Activated naive CD4-positive, alpha-beta T cell treated with anti-CD3 and anti-CD28 coated beads, Interleukin-2, amount 50 U/mL, for 24 hours (primary cell): Measurements from ENCODE around the gene MAN1B1.
"Not testable (repeated sequence)": the region's sequence is repeated elsewhere in the genome, so short reads cannot be mapped to it uniquely, and the experiment has no call there.

Experiments used
- H3K27ac Mint-ChIP-seq: one replicate; pipeline ENCODE4 v1.8.0; 2021; ENCODE audit warnings: mild to moderate bottlenecking, mixed read lengths
- H3K27me3 Mint-ChIP-seq: one replicate; pipeline ENCODE4 v1.8.0; 2021; ENCODE audit warnings: mixed read lengths
- H3K36me3 Mint-ChIP-seq: one replicate; pipeline ENCODE4 v1.8.0; 2021; ENCODE audit warnings: mixed read lengths
- H3K4me1 Mint-ChIP-seq: one replicate; pipeline ENCODE4 v1.8.0; 2021; ENCODE audit warnings: mixed read lengths
- H3K4me3 Mint-ChIP-seq: one replicate; pipeline ENCODE4 v1.8.0; 2021; ENCODE audit warnings: mild to moderate bottlenecking, mixed read lengths
- H3K9me3 Mint-ChIP-seq: one replicate; pipeline ENCODE4 v1.8.0; 2021; ENCODE audit warnings: mixed read lengths

MAN1B1 gene

GRCh38 chr9:137049544-137050449, 37.0 kb upstream of the MAN1B1 start:
- Mint-ChIP-seq H3K27me3 (peaks cover 11% of the 10 kb centered on the region), H3K4me3 (no peak overlapping the region), H3K27ac (no peak overlapping the region), H3K9me3 (no peaks in the 10 kb centered on the region), H3K36me3 (no peaks in the 10 kb centered on the region), H3K4me1 (peaks cover 8% of the 10 kb centered on the region)

GRCh38 chr9:137050570-137050969, 36.2 kb upstream of the MAN1B1 start:
- Mint-ChIP-seq H3K36me3 (no peaks in the 10 kb centered on the region), H3K4me1 (peaks cover 4% of the 10 kb centered on the region), H3K27ac (no peak overlapping the region), H3K9me3 (no peaks in the 10 kb centered on the region), H3K27me3 (peaks cover 11% of the 10 kb centered on the region), H3K4me3 (no peak overlapping the region)

GRCh38 chr9:137051145-137051724, 35.5 kb upstream of the MAN1B1 start:
- Mint-ChIP-seq H3K4me3 (no peak overlapping the region), H3K4me1 (peaks cover 4% of the 10 kb centered on the region), H3K36me3 (no peaks in the 10 kb centered on the region), H3K27me3 (peaks cover 11% of the 10 kb centered on the region), H3K9me3 (no peaks in the 10 kb centered on the region), H3K27ac (no peak overlapping the region)

GRCh38 chr9:137052293-137052692, 34.5 kb upstream of the MAN1B1 start:
- Mint-ChIP-seq H3K9me3 (no peaks in the 10 kb centered on the region), H3K36me3 (no peaks in the 10 kb centered on the region), H3K4me1 (peaks cover 4% of the 10 kb centered on the region), H3K27me3 (peaks cover 9% of the 10 kb centered on the region), H3K4me3 (no peak overlapping the region), H3K27ac (no peak overlapping the region)

GRCh38 chr9:137052998-137053943, 33.5 kb upstream of the MAN1B1 start:
- Mint-ChIP-seq H3K27ac (no peak overlapping the region), H3K4me1 (peaks cover 4% of the 10 kb centered on the region), H3K27me3 (peaks cover 7% of the 10 kb centered on the region), H3K36me3 (no peaks in the 10 kb centered on the region), H3K4me3 (no peak overlapping the region), H3K9me3 (no peaks in the 10 kb centered on the region)

GRCh38 chr9:137053944-137054931, 32.5 kb upstream of the MAN1B1 start, which contains the start of gene ENTPD2:
Gene ENTPD2, minus strand, starts transcription at chr9:137054061. Its CDS starts 64 bp downstream, at chr9:137053997.
- no peaks in the 10 kb centered on the region for H3K36me3 Mint-ChIP-seq
- H3K27me3 Mint-ChIP-seq = peaks cover 7% of the 10 kb centered on the region
- peaks cover 4% of the 10 kb centered on the region for H3K4me1 Mint-ChIP-seq
- peak within 1 kb of the TSS; percentile 59 for H3K27ac Mint-ChIP-seq
- no peak within 1 kb of the TSS for H3K4me3 Mint-ChIP-seq
- no peaks in the 10 kb centered on the region for H3K9me3 Mint-ChIP-seq

- Mint-ChIP-seq H3K9me3 (no peaks in the 10 kb centered on the region), H3K4me1 (no peaks in the 10 kb centered on the region), H3K27me3 (peaks cover 1% of the 10 kb centered on the region), H3K4me3 (no peak overlapping the region), H3K27ac (no peak overlapping the region), H3K36me3 (no peaks in the 10 kb centered on the region)
Observed at GRCh38 chr9:137054932-137055384, 31.8 kb upstream of the MAN1B1 start.

- no peaks in the 10 kb centered on the region for H3K4me1 Mint-ChIP-seq
- no peaks in the 10 kb centered on the region for H3K36me3 Mint-ChIP-seq
- H3K27ac Mint-ChIP-seq = peak overlapping the region; percentile 72
- H3K4me3 Mint-ChIP-seq = no peak overlapping the region
- H3K9me3 Mint-ChIP-seq = no peaks in the 10 kb centered on the region
- H3K27me3 Mint-ChIP-seq = peaks cover 1% of the 10 kb centered on the region
Observed at GRCh38 chr9:137055385-137056364, 31.1 kb upstream of the MAN1B1 start.

- H3K36me3 Mint-ChIP-seq = no peaks in the 10 kb centered on the region
- no peak overlapping the region for H3K27ac Mint-ChIP-seq
- H3K9me3 Mint-ChIP-seq = no peaks in the 10 kb centered on the region
- H3K4me1 Mint-ChIP-seq = no peaks in the 10 kb centered on the region
- peaks cover under 1% of the 10 kb centered on the region for H3K27me3 Mint-ChIP-seq
- H3K4me3 Mint-ChIP-seq = no peak overlapping the region
Observed at GRCh38 chr9:137056739-137057415, 29.9 kb upstream of the MAN1B1 start.

- Mint-ChIP-seq H3K4me1 (no peaks in the 10 kb centered on the region), H3K9me3 (no peaks in the 10 kb centered on the region), H3K27ac (no peak overlapping the region), H3K36me3 (no peaks in the 10 kb centered on the region), H3K27me3 (no peaks in the 10 kb centered on the region), H3K4me3 (no peak overlapping the region)
Observed at GRCh38 chr9:137057545-137057944, 29.2 kb upstream of the MAN1B1 start.

GRCh38 chr9:137058521-137059234, 28.1 kb upstream of the MAN1B1 start:
- no peaks in the 10 kb centered on the region for H3K27me3 Mint-ChIP-seq
- H3K4me1 Mint-ChIP-seq = no peaks in the 10 kb centered on the region
- no peaks in the 10 kb centered on the region for H3K36me3 Mint-ChIP-seq
- no peak overlapping the region for H3K27ac Mint-ChIP-seq
- H3K9me3 Mint-ChIP-seq = no peaks in the 10 kb centered on the region
- H3K4me3 Mint-ChIP-seq = no peak overlapping the region

- H3K27me3 Mint-ChIP-seq = no peaks in the 10 kb centered on the region
- H3K4me1 Mint-ChIP-seq = peaks cover 4% of the 10 kb centered on the region
- H3K4me3 Mint-ChIP-seq = no peak overlapping the region
- no peaks in the 10 kb centered on the region for H3K36me3 Mint-ChIP-seq
- no peaks in the 10 kb centered on the region for H3K9me3 Mint-ChIP-seq
- H3K27ac Mint-ChIP-seq = no peak overlapping the region
Observed at GRCh38 chr9:137062384-137062783, 24.4 kb upstream of the MAN1B1 start.

- not testable (repeated sequence) for H3K4me3 Mint-ChIP-seq, H3K27me3 Mint-ChIP-seq, H3K36me3 Mint-ChIP-seq, H3K27ac Mint-ChIP-seq, H3K9me3 Mint-ChIP-seq, H3K4me1 Mint-ChIP-seq
Observed at GRCh38 chr9:137062798-137063197, 24.0 kb upstream of the MAN1B1 start.
